ENCODE measurements around the gene SMURF1.

- TF ChIP-seq CTCF (IDR thresholded peaks at IDR 0.05) (no peak), POLR2AphosphoS5 (IDR thresholded peaks at IDR 0.05) (no peak), POLR2A (IDR thresholded peaks at IDR 0.05) (no peak), EP300 (IDR thresholded peaks at IDR 0.05) (no peak)
Observed at GRCh38 chr7:99115379-99115778, 28.5 kb downstream of the SMURF1 start.
